ENCODE results near the gene EIF5B. TPM values are rescaled to one million over a fixed set of nuclear protein-coding genes. Genes with fewer than 3 reads are reported as not detected.

EIF5B gene
- total RNA-seq, 2 experiments from 2014 or later: 27.8 to 33.2 TPM

DNA sequence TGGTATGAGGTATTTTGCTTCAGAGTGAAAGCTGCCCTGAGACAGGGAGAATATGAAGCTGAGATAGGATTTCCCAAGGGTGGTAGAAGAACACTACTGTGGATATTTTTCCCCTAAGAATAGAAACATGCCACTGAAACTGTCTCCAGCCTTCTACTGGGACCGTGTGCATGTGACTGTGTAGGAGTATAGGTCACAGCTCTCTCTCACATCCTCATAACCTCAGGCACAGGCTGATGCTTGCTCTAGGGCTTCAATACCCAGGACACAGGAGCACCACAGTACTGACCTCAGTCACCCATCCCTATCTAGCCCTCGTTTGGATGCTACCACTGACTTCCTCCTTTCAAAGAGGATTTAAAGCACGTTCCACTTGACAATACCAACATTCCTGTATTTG is 85.4 kb downstream of the EIF5B start:
- Histone ChIP-seq H3K9me3 (ENCODE audit: control insufficient read depth in 1 of 2, insufficient read depth in 1 of 2, low read length in 2 of 2) (no peaks in the 10 kb centered on the region), H3K4me1 (ENCODE audit: insufficient read depth, low read length) (no peaks in the 10 kb centered on the region), H3K36me3 (ENCODE audit: insufficient read depth, low read length) (peaks cover 71% of the 10 kb centered on the region), H3K27ac (ENCODE audit: low read depth in 1 of 2, low read length in 2 of 2) (no peak overlapping the region), H3K4me3 (ENCODE audit: low read length) (no peak overlapping the region), H3K27me3 (ENCODE audit: control insufficient read depth in 1 of 2, insufficient read depth in 2 of 2, low read length in 2 of 2) (no peaks in the 10 kb centered on the region)
- Mint-ChIP-seq H3K27ac (no peak overlapping the region), H3K36me3 (ENCODE audit: low read depth) (peaks cover 85% of the 10 kb centered on the region), H3K27me3 (no peaks in the 10 kb centered on the region), H3K9me3 (no peaks in the 10 kb centered on the region), H3K4me3 (no peak overlapping the region), H3K4me1 (ENCODE audit: low read depth) (no peaks in the 10 kb centered on the region)
- TF ChIP-seq, protein P1, sequence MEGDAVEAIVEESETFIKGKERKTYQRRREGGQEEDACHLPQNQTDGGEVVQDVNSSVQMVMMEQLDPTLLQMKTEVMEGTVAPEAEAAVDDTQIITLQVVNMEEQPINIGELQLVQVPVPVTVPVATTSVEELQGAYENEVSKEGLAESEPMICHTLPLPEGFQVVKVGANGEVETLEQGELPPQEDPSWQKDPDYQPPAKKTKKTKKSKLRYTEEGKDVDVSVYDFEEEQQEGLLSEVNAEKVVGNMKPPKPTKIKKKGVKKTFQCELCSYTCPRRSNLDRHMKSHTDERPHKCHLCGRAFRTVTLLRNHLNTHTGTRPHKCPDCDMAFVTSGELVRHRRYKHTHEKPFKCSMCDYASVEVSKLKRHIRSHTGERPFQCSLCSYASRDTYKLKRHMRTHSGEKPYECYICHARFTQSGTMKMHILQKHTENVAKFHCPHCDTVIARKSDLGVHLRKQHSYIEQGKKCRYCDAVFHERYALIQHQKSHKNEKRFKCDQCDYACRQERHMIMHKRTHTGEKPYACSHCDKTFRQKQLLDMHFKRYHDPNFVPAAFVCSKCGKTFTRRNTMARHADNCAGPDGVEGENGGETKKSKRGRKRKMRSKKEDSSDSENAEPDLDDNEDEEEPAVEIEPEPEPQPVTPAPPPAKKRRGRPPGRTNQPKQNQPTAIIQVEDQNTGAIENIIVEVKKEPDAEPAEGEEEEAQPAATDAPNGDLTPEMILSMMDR (IDR thresholded peaks at IDR 0.05): no peak
- ATAC-seq (ENCODE audit: poor library complexity) (no peak), DNase-seq (no peak)
- ChIA-PET CTCF (no interaction called here), POLR2A (no interaction called here)
- intact Hi-C loops (cut with DNase I, micrococcal nuclease): no loop called here

DNA sequence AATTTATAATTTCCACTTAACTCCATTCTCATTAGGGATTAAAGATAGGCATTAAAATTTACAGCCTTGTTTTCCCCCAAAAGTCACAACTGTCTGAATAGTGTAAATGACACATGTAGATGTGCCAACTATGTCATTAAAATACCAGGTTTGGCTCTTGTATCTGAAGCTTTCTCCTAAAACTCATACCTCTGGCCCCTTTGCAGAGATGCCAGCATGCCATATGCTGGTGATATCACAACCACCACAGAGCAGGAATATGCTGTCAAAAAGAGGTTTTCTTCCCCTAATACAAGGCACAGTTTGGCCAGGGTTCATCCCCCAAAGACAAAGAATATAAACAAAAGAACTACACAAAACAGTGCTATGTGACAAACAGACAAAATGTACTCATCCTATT is 87.2 kb downstream of the EIF5B start:
- H3K27ac ChIP-seq (ENCODE audit: low read depth in 1 of 2, low read length in 2 of 2): no peak overlapping the region
- Mint-ChIP-seq H3K4me3 (no peak overlapping the region), H3K4me1 (ENCODE audit: low read depth) (no peaks in the 10 kb centered on the region), H3K27me3 (no peaks in the 10 kb centered on the region), H3K27ac (no peak overlapping the region), H3K9me3 (no peaks in the 10 kb centered on the region), H3K36me3 (ENCODE audit: low read depth) (peaks cover 84% of the 10 kb centered on the region)
- H3K4me3 ChIP-seq (ENCODE audit: low read length): no peak overlapping the region
- no peaks in the 10 kb centered on the region for H3K4me1 ChIP-seq (ENCODE audit: insufficient read depth, low read length)
- no peak for DNase-seq
- no peaks in the 10 kb centered on the region for H3K9me3 ChIP-seq (ENCODE audit: control insufficient read depth in 1 of 2, insufficient read depth in 1 of 2, low read length in 2 of 2)
- POLR2A ChIA-PET: no interaction called here
- no peak for ATAC-seq (ENCODE audit: poor library complexity)
- no peaks in the 10 kb centered on the region for H3K27me3 ChIP-seq (ENCODE audit: control insufficient read depth in 1 of 2, insufficient read depth in 2 of 2, low read length in 2 of 2)
- CTCF ChIA-PET: interaction anchor here (1.0 kb wide), 1 partner anchor 8 kb away, joined by 3 read pairs; no protein-coding TSS in a partner anchor
- TF ChIP-seq, protein P1 (IDR thresholded peaks at IDR 0.05): no peak
- peaks cover 67% of the 10 kb centered on the region for H3K36me3 ChIP-seq (ENCODE audit: insufficient read depth, low read length)
- intact Hi-C loops (cut with DNase I, micrococcal nuclease): no loop called here

DNA sequence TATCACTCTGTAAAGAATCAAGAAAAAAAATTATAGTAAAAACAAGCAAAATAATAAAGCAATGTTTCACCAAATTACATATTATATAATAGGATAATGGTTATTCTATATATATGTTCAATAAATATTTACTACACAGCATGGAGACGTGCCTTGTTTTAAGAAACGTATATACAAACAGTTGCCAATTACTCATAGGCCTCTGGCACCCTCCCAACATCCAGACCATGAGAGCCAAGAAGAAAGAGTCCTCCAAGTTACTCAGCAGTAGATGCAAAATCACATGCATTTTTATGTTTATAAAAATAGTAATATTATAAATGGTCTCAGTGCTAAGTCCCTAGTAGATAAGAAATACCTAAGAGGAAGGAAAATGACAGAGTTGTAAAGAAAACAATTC is 87.8 kb downstream of the EIF5B start:
- no peaks in the 10 kb centered on the region for H3K27me3 Mint-ChIP-seq
- Histone ChIP-seq H3K27ac (ENCODE audit: low read depth in 1 of 2, low read length in 2 of 2) (no peak overlapping the region), H3K36me3 (ENCODE audit: insufficient read depth, low read length) (peaks cover 69% of the 10 kb centered on the region), H3K27me3 (ENCODE audit: control insufficient read depth in 1 of 2, insufficient read depth in 2 of 2, low read length in 2 of 2) (no peaks in the 10 kb centered on the region), H3K4me3 (ENCODE audit: low read length) (no peak overlapping the region), H3K4me1 (ENCODE audit: insufficient read depth, low read length) (no peaks in the 10 kb centered on the region), H3K9me3 (ENCODE audit: control insufficient read depth in 1 of 2, insufficient read depth in 1 of 2, low read length in 2 of 2) (no peaks in the 10 kb centered on the region)
- ChIA-PET CTCF (no interaction called here), POLR2A (no interaction called here)
- no peak overlapping the region for H3K27ac Mint-ChIP-seq
- DNase-seq (no peak), ATAC-seq (ENCODE audit: poor library complexity) (no peak)
- H3K36me3 Mint-ChIP-seq (ENCODE audit: low read depth): peaks cover 80% of the 10 kb centered on the region
- TF ChIP-seq, protein P1 (IDR thresholded peaks at IDR 0.05): no peak
- intact Hi-C loops (cut with DNase I, micrococcal nuclease): no loop called here
- H3K9me3 Mint-ChIP-seq: no peaks in the 10 kb centered on the region
- no peak overlapping the region for H3K4me3 Mint-ChIP-seq
- no peaks in the 10 kb centered on the region for H3K4me1 Mint-ChIP-seq (ENCODE audit: low read depth)
